H1 (cell line): ENCODE results near the gene SPTBN1. TPM values are rescaled to one million over a fixed set of nuclear protein-coding genes. Genes with fewer than 3 reads are reported as not detected.

Experiments
- polyA plus RNA-seq, 7 experiments: library from polyadenylated mRNA; depleted of rRNA in 3 of 7; stranded (reverse) in 5 of 7; unstranded in 2 of 7; fragments of >200 nt in 5 of 7; fragments of 200-250 nt in 2 of 7; gene quantifications; 1 replicate in 5 of 7; 2 replicates in 1 of 7; 4 replicates in 1 of 7; pipeline versions ENCODE4 v1.2.1 to v1.2.3, GENCODE V29; 2011 to 2013; ENCODE audit warnings: missing spikeins in 2 of 7, mixed read lengths in 2 of 7
- total RNA-seq: library from RNA; stranded (reverse); fragmentation: NEBNext Ultra II Directional; extraction: Animal tissue kit (Norgen Biotek cat#: 25700); gene quantifications from 2 replicates; pipeline ENCODE4 v1.2.1, GENCODE V29; 2021
- TF ChIP-seq, protein P1 (sequence below): IDR thresholded peaks from 2 replicates; pipeline ENCODE4 v1.6.1; 2012; ENCODE audit warnings: low read length, inconsistent platforms

Gene SPTBN1
- total and polyA plus RNA-seq, 2 of the 8 experiments (the other 6 are each of a cell fraction or from before 2014, with no cell fraction given), result 31.8 to 180 TPM

DNA sequence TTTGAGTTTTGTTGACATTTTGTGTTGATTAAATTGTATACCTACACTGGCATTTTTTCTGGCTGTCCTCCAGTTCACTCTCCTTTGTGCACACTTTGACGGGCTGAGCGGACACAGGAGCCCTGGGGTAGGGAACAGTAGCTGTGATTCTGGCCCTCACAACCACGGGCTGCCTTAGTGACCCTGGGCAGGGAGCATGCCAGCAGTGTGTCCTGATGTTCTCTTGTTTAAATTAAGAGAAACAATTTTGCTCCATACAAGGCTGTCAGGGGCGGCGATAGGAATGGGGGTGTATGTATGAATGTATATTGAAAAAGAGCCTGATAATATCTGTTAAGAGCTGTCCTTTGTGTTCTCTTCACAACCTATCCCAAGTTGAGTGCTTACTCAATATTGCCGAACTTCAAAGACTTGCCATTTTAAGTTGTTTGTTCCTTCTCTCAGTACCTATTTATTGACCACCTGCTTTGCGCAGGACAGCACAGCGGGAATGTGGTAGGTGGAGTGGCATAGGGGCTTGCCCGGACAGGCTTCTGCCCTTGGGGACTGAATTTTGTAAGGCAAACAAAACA, 163.6 kb downstream of the SPTBN1 start (continued):
- TF ChIP-seq, protein P1, sequence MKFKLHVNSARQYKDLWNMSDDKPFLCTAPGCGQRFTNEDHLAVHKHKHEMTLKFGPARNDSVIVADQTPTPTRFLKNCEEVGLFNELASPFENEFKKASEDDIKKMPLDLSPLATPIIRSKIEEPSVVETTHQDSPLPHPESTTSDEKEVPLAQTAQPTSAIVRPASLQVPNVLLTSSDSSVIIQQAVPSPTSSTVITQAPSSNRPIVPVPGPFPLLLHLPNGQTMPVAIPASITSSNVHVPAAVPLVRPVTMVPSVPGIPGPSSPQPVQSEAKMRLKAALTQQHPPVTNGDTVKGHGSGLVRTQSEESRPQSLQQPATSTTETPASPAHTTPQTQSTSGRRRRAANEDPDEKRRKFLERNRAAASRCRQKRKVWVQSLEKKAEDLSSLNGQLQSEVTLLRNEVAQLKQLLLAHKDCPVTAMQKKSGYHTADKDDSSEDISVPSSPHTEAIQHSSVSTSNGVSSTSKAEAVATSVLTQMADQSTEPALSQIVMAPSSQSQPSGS, result no peak
